Measurements from ENCODE around the gene EVL.
"Not testable (repeated sequence)": the region's sequence is repeated elsewhere in the genome, so short reads cannot be mapped to it uniquely, and the experiment has no call there.

The EVL gene, protein sequence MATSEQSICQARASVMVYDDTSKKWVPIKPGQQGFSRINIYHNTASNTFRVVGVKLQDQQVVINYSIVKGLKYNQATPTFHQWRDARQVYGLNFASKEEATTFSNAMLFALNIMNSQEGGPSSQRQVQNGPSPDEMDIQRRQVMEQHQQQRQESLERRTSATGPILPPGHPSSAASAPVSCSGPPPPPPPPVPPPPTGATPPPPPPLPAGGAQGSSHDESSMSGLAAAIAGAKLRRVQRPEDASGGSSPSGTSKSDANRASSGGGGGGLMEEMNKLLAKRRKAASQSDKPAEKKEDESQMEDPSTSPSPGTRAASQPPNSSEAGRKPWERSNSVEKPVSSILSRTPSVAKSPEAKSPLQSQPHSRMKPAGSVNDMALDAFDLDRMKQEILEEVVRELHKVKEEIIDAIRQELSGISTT

GRCh38 chr14:100065111-100065871, at the start of gene EVL:
TSS of gene EVL (plus strand) at chr14:100065422. CDS start at chr14:100065501, 79 bp downstream.
- peak; percentile 90 for DNase-seq

DNA sequence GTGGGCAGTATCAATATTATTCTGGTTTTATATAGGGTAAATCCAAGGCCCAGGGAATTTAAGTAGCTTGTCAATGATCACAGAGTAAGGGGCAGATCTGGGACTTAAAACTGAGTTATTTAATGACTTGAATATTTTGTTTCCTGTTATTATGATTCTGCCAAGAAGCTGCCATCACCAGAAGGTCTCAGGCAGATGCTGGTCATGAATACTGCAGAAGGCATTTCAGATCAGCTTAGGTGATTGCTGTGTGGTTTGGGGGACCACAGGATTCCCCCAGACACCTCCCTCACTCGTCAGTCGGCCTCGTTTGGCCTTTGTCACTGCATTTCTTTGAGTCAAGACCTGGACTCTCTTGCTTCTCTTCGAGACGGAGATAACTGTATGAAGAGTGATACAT, 47.7 kb upstream of the EVL start:
- DNase-seq = no peak

GRCh38 chr14:100018054-100018453, 47.2 kb upstream of the EVL start:
- no peak for DNase-seq

- no peak for DNase-seq
Measured at GRCh38 chr14:100018482-100018881, 46.7 kb upstream of the EVL start.

- no peak for DNase-seq
Measured at GRCh38 chr14:100019156-100019744, 46.0 kb upstream of the EVL start.

DNA sequence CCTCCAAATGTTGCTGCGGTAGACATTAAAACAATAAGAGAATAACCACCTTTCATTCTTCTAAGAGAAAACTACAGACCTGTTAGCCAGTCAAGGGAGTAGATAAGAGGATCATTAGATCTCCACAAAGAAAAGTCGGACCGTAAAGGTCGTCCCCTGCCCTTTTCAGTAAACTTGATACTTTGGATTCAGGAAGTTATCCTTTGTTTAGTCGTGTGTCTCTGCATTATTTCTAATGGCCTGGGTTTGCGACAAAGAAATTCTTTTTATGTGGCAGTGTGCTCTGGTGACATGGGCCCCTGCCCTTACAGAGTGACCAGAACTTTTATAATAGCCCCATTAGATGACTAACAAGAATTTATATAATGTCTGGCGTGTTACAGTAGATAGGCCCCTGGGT, 44.6 kb upstream of the EVL start:
- no peak for DNase-seq

DNA sequence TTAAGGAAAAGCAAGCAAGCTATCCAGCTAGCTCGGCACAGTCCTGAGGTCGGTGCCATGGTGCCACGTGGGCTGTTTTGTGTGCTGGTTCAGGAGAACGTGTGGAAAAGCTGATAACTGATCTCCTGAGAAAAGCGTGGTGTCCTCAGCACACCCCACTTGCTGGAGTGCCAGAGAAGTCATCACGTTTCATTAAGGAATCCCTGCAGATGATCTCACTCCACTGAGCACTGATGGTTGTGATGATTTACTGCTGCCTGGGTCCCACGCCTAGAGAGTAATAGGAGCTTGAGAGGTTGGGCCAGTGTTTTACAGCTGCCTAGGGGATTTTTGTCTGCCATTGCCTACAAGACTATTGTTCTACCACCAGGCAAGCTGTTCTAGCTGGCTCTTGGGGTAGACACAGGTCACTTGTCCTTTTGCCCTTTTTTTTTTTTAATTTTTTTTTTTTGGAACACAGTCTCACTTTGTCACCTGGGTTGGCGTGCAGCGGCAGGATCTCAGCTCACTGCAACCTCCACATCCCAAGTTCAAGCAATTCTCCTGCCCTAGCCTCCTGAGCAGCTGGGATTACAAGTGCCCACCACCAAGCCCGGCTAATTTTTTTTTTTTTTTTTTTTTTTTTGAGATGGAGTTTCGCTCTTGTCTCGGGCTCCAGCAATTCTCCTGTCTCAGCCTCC, 42.3 kb upstream of the EVL start:
- no peak for DNase-seq

DNA sequence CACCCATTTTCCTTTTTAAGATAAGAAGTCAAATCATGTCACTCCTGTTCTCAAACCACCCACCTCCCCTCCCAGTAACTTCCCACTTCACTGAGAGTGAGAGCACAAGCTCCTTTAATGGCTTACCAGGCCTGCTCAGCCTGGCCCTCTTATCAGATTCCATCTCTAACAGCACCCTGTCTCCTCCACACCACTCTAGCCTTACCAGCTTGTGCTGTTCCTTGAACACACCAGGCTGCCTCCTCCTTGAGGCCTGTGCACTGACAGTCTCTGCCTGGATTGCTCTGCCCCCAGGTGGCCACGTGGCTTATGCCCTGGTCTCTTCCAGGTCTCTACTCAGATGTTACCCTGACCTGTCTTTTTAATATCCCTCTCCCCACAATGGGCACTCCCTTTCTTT, 40.1 kb upstream of the EVL start:
- DNase-seq = peak; percentile 17

DNA sequence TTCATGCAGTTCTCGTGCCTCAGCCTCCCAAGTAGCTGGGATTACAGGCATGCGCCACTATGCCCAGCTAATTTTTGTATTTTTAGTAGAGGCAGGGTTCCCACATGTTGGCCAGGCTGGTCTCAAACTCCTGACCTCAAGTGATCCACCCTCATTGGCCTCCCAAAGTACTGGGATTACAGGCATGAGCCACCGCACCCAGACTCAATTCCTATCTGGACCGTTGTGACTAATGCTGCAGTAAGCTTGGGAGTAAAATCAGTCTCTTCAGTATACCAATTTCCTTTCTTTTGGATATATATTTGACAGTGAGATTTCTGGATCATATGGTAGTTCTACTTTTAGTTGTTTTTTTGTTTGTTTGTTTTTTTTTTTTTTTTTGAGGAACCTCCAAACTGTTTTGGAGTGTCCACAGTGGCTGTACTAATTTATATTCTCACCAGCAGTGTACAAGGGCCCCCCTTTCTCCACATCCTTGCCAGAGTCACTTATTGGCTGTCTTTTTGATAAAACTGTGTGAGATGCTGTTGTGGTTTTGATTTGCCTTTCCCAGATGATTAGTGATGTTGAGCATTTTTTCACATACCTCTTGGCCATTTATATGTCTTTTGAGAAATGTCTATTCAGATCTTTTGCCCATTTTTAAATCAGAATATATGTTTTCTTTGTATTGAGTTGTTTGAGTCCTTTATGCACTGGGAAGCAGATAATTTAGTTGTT, 37.3 kb upstream of the EVL start:
- no peak for DNase-seq

DNA sequence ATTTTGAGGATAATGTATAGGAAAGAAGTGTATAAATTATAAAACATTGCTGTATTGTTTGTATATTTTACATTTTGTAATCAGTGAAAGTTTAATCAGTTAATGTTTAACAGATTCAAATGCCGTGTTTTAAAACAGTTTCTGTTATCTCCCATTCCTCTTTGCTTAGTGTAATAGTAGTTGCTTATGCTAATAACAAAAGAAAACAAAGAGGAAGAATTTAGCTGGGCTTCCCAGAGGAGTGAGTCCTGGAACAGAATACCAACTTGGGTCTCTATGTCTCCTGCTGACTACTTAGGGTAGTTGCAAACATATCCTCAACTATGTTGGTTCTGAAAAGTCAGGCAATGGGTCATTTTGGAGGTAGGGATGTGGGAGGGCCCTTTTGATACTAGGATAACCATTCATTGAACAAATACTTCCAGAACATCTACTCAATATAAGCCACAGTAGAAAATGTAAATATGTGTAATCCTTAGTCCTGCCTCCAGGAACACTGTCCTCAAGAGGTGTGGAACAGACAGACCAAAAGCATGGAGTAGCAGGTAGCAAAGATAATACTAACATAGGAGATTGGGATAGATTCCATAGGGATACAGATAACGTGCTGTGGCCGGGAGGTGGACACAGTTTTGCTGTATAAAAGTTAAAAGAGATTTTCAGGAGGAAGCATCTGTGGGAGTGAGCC, 36.1 kb upstream of the EVL start:
- DNase-seq = no peak

- not testable (repeated sequence) for DNase-seq
Measured at GRCh38 chr14:100030006-100030405, 35.2 kb upstream of the EVL start.

GRCh38 chr14:100030452-100031153, 34.6 kb upstream of the EVL start:
- no peak for DNase-seq

- DNase-seq = no peak
Measured at GRCh38 chr14:100031506-100032281, 33.5 kb upstream of the EVL start.

DNA sequence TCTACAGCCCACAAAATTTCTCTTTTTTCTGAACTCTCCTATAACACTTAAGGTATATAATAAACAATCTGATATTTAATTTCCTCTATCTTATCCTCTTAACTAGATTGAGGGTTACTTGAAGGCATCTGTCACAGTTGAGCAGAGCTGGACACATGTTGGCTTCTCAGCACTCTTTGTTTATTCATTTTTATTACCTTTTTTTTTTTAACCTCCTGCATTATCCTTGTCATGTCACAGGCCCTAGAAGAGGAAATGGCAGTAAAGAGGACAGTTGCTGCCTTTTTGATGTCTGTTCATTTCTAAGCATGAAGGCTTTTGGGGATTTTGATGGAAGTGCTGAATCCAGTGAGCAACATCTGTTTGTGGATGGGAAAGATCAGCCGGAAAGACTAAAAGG, 32.5 kb upstream of the EVL start:
- no peak for DNase-seq

GRCh38 chr14:100033347-100034075, 31.7 kb upstream of the EVL start:
- no peak for DNase-seq

DNA sequence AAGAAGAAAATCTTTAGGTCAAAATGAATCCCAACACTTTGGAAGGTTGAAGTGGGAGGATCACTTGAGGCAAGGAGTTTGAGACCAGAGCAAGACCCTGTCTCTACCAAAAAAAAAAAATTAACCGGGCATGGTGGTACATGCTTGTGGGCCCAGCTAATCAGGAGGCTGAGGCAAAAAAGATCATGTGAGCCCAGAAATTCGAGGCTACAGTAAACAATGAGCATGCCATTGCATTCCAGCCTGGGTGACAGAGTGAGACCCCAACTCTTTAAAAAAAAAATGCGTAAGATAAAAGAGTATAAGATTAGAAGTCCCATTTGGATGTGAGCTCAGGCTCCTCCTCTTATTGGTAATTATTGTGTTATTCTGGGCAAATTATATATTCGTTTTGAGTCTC, 30.8 kb upstream of the EVL start:
- no peak for DNase-seq

- DNase-seq = no peak
Measured at GRCh38 chr14:100034961-100035500, 30.2 kb upstream of the EVL start.

- no peak for DNase-seq
Measured at GRCh38 chr14:100035700-100036099, 29.5 kb upstream of the EVL start.

GRCh38 chr14:100037353-100037752, 27.9 kb upstream of the EVL start:
- DNase-seq = no peak

Data from activated naive CD4-positive, alpha-beta T cell treated with anti-CD3 and anti-CD28 coated beads, Interleukin-2, amount 50 U/mL, for 16 hours (primary cell).